DOHH2 (cell line): Measurements from ENCODE around the gene OR4D11.

ENCODE experiments used
- H3F3A ChIP-seq: fragments of 200-600 bp; sonication (generic), shearing (Covaris generic); 2 replicates; pipeline ENCODE4 v1.6.0; 2016; ENCODE audit warnings: antibody characterized with exemption, mild to moderate bottlenecking; ENCODE audit not compliant: control insufficient read depth, insufficient read depth
- H3K27ac ChIP-seq: fragments of 200-600 bp; sonication (generic); 2 replicates; pipeline ENCODE4 v1.5.1; 2014; ENCODE audit warnings: low read depth, mild to moderate bottlenecking, low read length, moderate library complexity
- H3K27me3 ChIP-seq: fragments of 200-600 bp; sonication (generic); 2 replicates; pipeline ENCODE4 v1.6.1; 2014; ENCODE audit warnings: mild to moderate bottlenecking, low read length, mixed read lengths; ENCODE audit not compliant: control insufficient read depth
- H3K36me3 ChIP-seq: fragments of 200-600 bp; sonication (generic); 2 replicates; pipeline ENCODE4 v1.6.1; 2014; ENCODE audit warnings: mild to moderate bottlenecking, low read length, moderate library complexity, mixed read lengths; ENCODE audit not compliant: control insufficient read depth
- H3K4me1 ChIP-seq: fragments of 200-600 bp; sonication (generic); 2 replicates; pipeline ENCODE4 v1.6.1; 2014; ENCODE audit warnings: mild to moderate bottlenecking, low read length, mixed read lengths; ENCODE audit not compliant: control insufficient read depth
- H3K4me2 ChIP-seq: fragments of 200-600 bp; sonication (generic); 2 replicates; pipeline ENCODE4 v1.6.0; 2014; ENCODE audit warnings: mild to moderate bottlenecking, low read length, moderate library complexity
- H3K4me3 ChIP-seq: fragments of 200-600 bp; sonication (generic); 2 replicates; pipeline ENCODE4 v1.5.1; 2014; ENCODE audit warnings: mild to moderate bottlenecking, low read length, mixed read lengths
- H3K79me2 ChIP-seq: fragments of 200-600 bp; sonication (generic); 2 replicates; pipeline ENCODE4 v1.6.1; 2014; ENCODE audit warnings: mild to moderate bottlenecking, low read length, mixed read lengths; ENCODE audit not compliant: control insufficient read depth
- H3K9me2 ChIP-seq: fragments of 200-600 bp; sonication (generic); replicated peaks from 2 replicates; pipeline ENCODE4 v1.6.1; 2014; ENCODE audit warnings: mild to moderate bottlenecking, low read length, mixed read lengths; ENCODE audit not compliant: control insufficient read depth
- H3K9me3 ChIP-seq: fragments of 200-600 bp; sonication (generic); 2 replicates; pipeline ENCODE4 v1.6.1; 2014; ENCODE audit warnings: antibody characterized with exemption, low read length, mixed read lengths; ENCODE audit not compliant: control insufficient read depth, insufficient read depth
- H4K20me1 ChIP-seq: fragments of 200-600 bp; sonication (generic); 2 replicates; pipeline ENCODE4 v1.6.0; 2014; ENCODE audit warnings: low read depth, mild to moderate bottlenecking, antibody characterized with exemption, low read length, moderate library complexity; ENCODE audit not compliant: control insufficient read depth, insufficient read depth
- EZH2phosphoT487 ChIP-seq: fragments of 200-600 bp; sonication (generic); IDR thresholded peaks from 2 replicates; pipeline ENCODE4 v1.6.1; 2017; ENCODE audit warnings: borderline replicate concordance, mild to moderate bottlenecking, antibody characterized with exemption, low read length, moderate library complexity, mixed read lengths
- TF ChIP-seq, protein P1 (sequence below): fragments of 200-600 bp; sonication (generic); IDR thresholded peaks from one replicate; pipeline ENCODE4 v1.5.1; 2014; ENCODE audit warnings: antibody characterized with exemption, mild to moderate bottlenecking, low read depth, low read length; ENCODE audit not compliant: poor library complexity, severe bottlenecking

The OR4D11 gene

DNA sequence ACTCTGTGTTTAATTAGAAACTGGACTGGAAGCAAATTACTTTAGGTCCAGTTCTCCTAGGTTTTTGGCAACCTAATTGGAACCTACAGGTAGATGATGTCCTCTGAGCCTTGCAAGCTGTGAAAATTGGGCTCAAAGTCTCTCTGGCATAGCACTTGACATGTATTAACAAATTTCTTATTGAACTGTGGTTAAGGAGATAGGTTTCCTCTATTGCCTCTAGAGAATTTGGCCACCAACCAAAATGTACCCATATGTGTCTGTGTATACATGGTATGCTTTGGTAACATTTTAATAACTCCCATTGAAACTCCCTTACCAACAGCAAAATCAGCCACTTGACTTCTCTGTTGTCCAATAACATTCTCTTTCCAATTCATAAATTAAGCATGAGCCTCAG lies 30.4 kb upstream of the OR4D11 start, which contains the start of gene OR4D10:
OR4D10 (plus strand) TSS at position 301 of the 400 bp plus-strand sequence. CDS start 4,115 bp downstream, outside the sequence.
- Histone ChIP-seq H3K9me2 (no peaks in the 10 kb centered on the region), H3K9me3 (no peaks in the 10 kb centered on the region), H3K36me3 (no peaks in the 10 kb centered on the region), H3K4me1 (no peaks in the 10 kb centered on the region), H4K20me1 (no peaks in the 10 kb centered on the region), H3K27me3 (peaks cover 8% of the 10 kb centered on the region; the same call in 1 of the 2 replicates), H3K4me3 (no peak within 1 kb of the TSS), H3K27ac (no peak within 1 kb of the TSS), H3K4me2 (no peak within 1 kb of the TSS), H3F3A (no peaks in the 10 kb centered on the region), H3K79me2 (no peaks in the 10 kb centered on the region)
- TF ChIP-seq, protein P1, sequence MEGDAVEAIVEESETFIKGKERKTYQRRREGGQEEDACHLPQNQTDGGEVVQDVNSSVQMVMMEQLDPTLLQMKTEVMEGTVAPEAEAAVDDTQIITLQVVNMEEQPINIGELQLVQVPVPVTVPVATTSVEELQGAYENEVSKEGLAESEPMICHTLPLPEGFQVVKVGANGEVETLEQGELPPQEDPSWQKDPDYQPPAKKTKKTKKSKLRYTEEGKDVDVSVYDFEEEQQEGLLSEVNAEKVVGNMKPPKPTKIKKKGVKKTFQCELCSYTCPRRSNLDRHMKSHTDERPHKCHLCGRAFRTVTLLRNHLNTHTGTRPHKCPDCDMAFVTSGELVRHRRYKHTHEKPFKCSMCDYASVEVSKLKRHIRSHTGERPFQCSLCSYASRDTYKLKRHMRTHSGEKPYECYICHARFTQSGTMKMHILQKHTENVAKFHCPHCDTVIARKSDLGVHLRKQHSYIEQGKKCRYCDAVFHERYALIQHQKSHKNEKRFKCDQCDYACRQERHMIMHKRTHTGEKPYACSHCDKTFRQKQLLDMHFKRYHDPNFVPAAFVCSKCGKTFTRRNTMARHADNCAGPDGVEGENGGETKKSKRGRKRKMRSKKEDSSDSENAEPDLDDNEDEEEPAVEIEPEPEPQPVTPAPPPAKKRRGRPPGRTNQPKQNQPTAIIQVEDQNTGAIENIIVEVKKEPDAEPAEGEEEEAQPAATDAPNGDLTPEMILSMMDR, result no peak
- TF ChIP-seq EZH2phosphoT487, result no peak

DNA sequence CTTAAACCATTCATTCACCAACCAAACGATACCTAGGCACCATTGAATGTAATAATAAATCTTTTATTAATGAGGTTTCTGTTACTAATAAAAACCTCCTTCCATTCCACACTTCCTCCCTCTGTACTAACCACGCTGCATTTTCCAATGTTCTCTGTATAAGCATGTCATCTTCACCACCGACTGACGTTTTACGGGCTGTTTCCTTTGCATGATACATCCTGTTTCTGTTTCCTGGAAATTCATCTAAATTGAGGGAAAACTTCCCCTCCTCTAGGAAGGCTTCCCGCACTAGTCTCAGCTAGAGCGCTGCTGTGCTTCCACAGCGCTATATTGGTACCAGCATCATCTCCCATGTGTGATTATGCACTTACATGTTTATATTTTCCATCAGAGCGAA lies 28.2 kb upstream of the OR4D11 start:
- no peak overlapping the region for H3K27ac ChIP-seq
- TF ChIP-seq, protein P1, result no peak
- no peak for TF ChIP-seq EZH2phosphoT487
- H3K4me2 ChIP-seq, result no peak overlapping the region
- H3K9me2 ChIP-seq, result no peaks in the 10 kb centered on the region
- H3K36me3 ChIP-seq, result no peaks in the 10 kb centered on the region
- no peaks in the 10 kb centered on the region for H3F3A ChIP-seq
- H4K20me1 ChIP-seq, result no peaks in the 10 kb centered on the region
- no peaks in the 10 kb centered on the region for H3K79me2 ChIP-seq
- no peaks in the 10 kb centered on the region for H3K4me1 ChIP-seq
- no peak overlapping the region for H3K4me3 ChIP-seq
- H3K9me3 ChIP-seq, result no peaks in the 10 kb centered on the region
- H3K27me3 ChIP-seq, result peaks cover 8% of the 10 kb centered on the region; the same call in 1 of the 2 replicates

DNA sequence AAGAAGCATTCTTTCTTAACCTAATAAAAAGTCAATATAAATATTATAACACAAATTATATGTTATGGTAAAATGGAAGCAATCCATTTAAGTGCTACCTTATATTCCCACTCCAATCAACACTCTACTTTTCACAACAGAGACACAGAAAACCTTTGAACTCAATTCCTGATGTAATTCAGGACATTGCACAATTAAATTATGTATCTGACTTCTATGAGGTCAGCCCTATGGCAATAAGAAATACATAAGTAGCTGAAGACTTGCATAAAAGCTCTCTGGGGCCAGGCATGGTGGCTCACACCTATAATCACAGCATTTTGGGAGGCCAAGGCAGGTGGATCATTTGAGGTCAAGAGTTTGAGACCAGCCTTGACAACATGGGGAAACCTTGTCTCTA lies 23.5 kb upstream of the OR4D11 start:
- TF ChIP-seq, protein P1, result no peak
- TF ChIP-seq EZH2phosphoT487, result no peak
- no peaks in the 10 kb centered on the region for H4K20me1 ChIP-seq
- no peaks in the 10 kb centered on the region for H3K79me2 ChIP-seq
- H3K4me1 ChIP-seq, result no peaks in the 10 kb centered on the region
- no peaks in the 10 kb centered on the region for H3K9me2 ChIP-seq
- no peaks in the 10 kb centered on the region for H3K9me3 ChIP-seq
- no peaks in the 10 kb centered on the region for H3K36me3 ChIP-seq
- H3K27me3 ChIP-seq, result peaks cover 4% of the 10 kb centered on the region; the same call in 1 of the 2 replicates
- H3K27ac ChIP-seq, result no peak overlapping the region
- H3K4me2 ChIP-seq, result no peak overlapping the region
- no peaks in the 10 kb centered on the region for H3F3A ChIP-seq
- no peak overlapping the region for H3K4me3 ChIP-seq
